Neural progenitor cell (in vitro differentiated cells): Measurements from ENCODE around the gene MAP4K3.

ENCODE experiments used
- EZH2 ChIP-seq: fragments of 200-600 bp; sonication (generic); IDR thresholded peaks from 2 replicates; pipeline ENCODE4 v1.6.1; 2017; ENCODE audit warnings: antibody characterized with exemption, mild to moderate bottlenecking, moderate library complexity
- EZH2phosphoT487 ChIP-seq: fragments of 200-600 bp; sonication (generic); IDR thresholded peaks from 2 replicates; pipeline ENCODE4 v1.6.1; 2017; ENCODE audit warnings: antibody characterized with exemption
- TF ChIP-seq, protein P1 (sequence below): fragments of 200-600 bp; sonication (generic); IDR thresholded peaks from 2 replicates; pipeline ENCODE4 v1.5.1; 2017; ENCODE audit warnings: antibody characterized with exemption, mild to moderate bottlenecking

- TF ChIP-seq, protein P1, sequence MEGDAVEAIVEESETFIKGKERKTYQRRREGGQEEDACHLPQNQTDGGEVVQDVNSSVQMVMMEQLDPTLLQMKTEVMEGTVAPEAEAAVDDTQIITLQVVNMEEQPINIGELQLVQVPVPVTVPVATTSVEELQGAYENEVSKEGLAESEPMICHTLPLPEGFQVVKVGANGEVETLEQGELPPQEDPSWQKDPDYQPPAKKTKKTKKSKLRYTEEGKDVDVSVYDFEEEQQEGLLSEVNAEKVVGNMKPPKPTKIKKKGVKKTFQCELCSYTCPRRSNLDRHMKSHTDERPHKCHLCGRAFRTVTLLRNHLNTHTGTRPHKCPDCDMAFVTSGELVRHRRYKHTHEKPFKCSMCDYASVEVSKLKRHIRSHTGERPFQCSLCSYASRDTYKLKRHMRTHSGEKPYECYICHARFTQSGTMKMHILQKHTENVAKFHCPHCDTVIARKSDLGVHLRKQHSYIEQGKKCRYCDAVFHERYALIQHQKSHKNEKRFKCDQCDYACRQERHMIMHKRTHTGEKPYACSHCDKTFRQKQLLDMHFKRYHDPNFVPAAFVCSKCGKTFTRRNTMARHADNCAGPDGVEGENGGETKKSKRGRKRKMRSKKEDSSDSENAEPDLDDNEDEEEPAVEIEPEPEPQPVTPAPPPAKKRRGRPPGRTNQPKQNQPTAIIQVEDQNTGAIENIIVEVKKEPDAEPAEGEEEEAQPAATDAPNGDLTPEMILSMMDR = no peak
- TF ChIP-seq EZH2phosphoT487 = no peak
- TF ChIP-seq EZH2 = no peak
Observed at GRCh38 chr2:39304729-39305128, 132.4 kb downstream of the MAP4K3 start.
